Retinal pigment epithelial cell (primary cell): Measurements from ENCODE around the gene SUCNR1.
"Not testable (repeated sequence)": the region's sequence is repeated elsewhere in the genome, so short reads cannot be mapped to it uniquely, and the experiment has no call there.

Experiments
- DNase-seq: peaks from one replicate; pipeline ENCODE4 v3.0.0-alpha.2; 2010; ENCODE audit warnings: low read depth
- H3K4me3 ChIP-seq: 2 replicates; pipeline ENCODE4 v1.5.1; 2011; ENCODE audit warnings: mild to moderate bottlenecking, low read length, control low read depth, moderate library complexity
- TF ChIP-seq, protein P1 (sequence below): conservative IDR thresholded peaks from 2 replicates; pipeline ENCODE4 v1.5.1; 2011; ENCODE audit warnings: low read depth, low read length, control low read depth, inconsistent platforms

The SUCNR1 gene

GRCh38 chr3:151925876-151926275 lies 52.4 kb downstream of the SUCNR1 start:
- DNase-seq: peak; percentile 54
- TF ChIP-seq, protein P1, sequence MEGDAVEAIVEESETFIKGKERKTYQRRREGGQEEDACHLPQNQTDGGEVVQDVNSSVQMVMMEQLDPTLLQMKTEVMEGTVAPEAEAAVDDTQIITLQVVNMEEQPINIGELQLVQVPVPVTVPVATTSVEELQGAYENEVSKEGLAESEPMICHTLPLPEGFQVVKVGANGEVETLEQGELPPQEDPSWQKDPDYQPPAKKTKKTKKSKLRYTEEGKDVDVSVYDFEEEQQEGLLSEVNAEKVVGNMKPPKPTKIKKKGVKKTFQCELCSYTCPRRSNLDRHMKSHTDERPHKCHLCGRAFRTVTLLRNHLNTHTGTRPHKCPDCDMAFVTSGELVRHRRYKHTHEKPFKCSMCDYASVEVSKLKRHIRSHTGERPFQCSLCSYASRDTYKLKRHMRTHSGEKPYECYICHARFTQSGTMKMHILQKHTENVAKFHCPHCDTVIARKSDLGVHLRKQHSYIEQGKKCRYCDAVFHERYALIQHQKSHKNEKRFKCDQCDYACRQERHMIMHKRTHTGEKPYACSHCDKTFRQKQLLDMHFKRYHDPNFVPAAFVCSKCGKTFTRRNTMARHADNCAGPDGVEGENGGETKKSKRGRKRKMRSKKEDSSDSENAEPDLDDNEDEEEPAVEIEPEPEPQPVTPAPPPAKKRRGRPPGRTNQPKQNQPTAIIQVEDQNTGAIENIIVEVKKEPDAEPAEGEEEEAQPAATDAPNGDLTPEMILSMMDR: no peak

DNA sequence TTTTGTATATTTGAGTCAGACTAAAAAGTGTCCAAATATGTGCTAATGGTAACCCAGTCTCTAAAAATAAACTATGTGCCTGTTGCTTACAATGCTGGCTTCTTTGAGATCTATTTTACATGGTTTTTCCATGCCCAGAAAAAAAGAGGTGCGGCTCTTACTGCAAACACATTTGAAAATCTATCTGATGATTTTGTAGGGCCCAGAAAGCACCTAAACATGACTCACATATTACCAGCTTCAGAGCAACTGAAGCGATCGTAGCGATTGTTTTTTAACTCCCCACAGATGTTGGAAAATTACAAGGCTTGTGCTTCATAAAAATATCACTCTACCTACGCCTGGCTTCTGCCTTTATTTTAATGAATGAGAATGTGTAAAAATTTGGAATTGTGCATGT lies 53.5 kb downstream of the SUCNR1 start:
- no peak overlapping the region for H3K4me3 ChIP-seq
- DNase-seq: no peak
- TF ChIP-seq, protein P1: no peak

More at GRCh38 chr3:151925876-151926275, 52.4 kb downstream of the SUCNR1 start:
- no peak overlapping the region for H3K4me3 ChIP-seq

- DNase-seq, H3K4me3 ChIP-seq: not testable (repeated sequence)
Measured at GRCh38 chr3:151927915-151928525, 54.6 kb downstream of the SUCNR1 start.

- no peak overlapping the region for H3K4me3 ChIP-seq
- DNase-seq: no peak
- TF ChIP-seq, protein P1: no peak
Measured at GRCh38 chr3:151931171-151931570, 57.7 kb downstream of the SUCNR1 start.

DNA sequence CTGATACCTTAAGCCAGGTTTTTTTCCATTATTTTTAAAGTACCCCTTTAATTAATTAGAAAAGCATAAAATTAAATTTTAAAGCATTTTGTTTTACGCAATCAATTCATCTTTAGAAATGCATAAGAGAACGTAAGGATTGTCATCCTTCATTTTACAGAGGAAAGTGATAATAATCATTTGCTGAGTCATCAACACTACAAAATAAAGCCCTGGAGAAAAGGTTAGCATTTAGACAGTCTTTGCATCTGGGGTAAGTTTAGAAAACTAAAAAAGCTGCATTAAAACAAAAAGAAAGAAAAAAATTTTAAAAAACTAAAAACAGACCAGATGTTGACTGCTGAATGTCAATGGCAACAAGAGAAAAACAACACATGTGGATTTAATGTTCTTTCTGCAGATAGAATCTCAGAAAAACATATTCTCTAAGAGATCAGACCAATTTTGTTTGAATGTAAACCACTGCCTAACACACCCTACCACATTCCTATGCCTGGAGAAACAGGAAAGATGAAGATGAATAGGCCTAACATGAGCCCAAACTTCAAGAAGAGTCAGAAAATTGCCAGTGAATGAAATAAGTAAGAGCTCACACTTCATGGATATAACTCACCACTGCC lies 59.9 kb downstream of the SUCNR1 start:
- H3K4me3 ChIP-seq: no peak overlapping the region
- TF ChIP-seq, protein P1: no peak
- no peak for DNase-seq
